GM23338 (cell line): ENCODE measurements around the gene KCNQ5. TPM values are rescaled to one million over a fixed set of nuclear protein-coding genes. Genes with fewer than 3 reads are reported as not detected.

Source experiments
- ATAC-seq: fragments of 200-7000 bp; cut with Tn5 transposase; 3 replicates; pipeline ENCODE4 v1.9.1; 2020
- DNase-seq: peaks from one replicate; pipeline ENCODE4 v3.0.0-alpha.2; 2015; ENCODE audit warnings: low spot score
- H2AFZ ChIP-seq: fragments of 200-600 bp; sonication (generic); 2 replicates; pipeline ENCODE4 v1.8.0; 2016; ENCODE audit warnings: antibody characterized with exemption, mild to moderate bottlenecking, moderate library complexity
- H3F3A ChIP-seq: fragments of 200-600 bp; sonication (generic); replicated peaks from 2 replicates; pipeline ENCODE4 v1.8.0; 2017; ENCODE audit warnings: antibody characterized with exemption, mixed run types, low read depth
- H3K27ac ChIP-seq: fragments of 200-600 bp; sonication (generic); 2 replicates; pipeline ENCODE4 v1.6.1; 2016; ENCODE audit warnings: low read depth
- H3K27me3 ChIP-seq: fragments of 200-600 bp; sonication (generic); 2 replicates; pipeline ENCODE4 v1.8.0; 2016; ENCODE audit warnings: mild to moderate bottlenecking, mixed run types, moderate library complexity; ENCODE audit not compliant: insufficient read depth
- H3K36me3 ChIP-seq: fragments of 200-600 bp; sonication (generic); 2 replicates; pipeline ENCODE4 v1.8.0; 2016; ENCODE audit warnings: mild to moderate bottlenecking; ENCODE audit not compliant: insufficient read depth
- H3K4me1 ChIP-seq: fragments of 200-600 bp; sonication (generic); 2 replicates; pipeline ENCODE4 v1.8.0; 2016; ENCODE audit warnings: mild to moderate bottlenecking, moderate library complexity; ENCODE audit not compliant: insufficient read depth
- H3K4me2 ChIP-seq: fragments of 200-600 bp; sonication (generic); 2 replicates; pipeline ENCODE4 v1.7.1; 2017; ENCODE audit warnings: mixed run types
- H3K4me3 ChIP-seq: fragments of 200-600 bp; sonication (generic); 2 replicates; pipeline ENCODE4 v1.6.1; 2016; ENCODE audit warnings: mixed run types
- H3K79me2 ChIP-seq: fragments of 200-600 bp; sonication (generic); replicated peaks from 2 replicates; pipeline ENCODE4 v1.8.0; 2017; ENCODE audit warnings: mild to moderate bottlenecking; ENCODE audit not compliant: insufficient read depth
- H3K9me2 ChIP-seq: fragments of 200-600 bp; sonication (generic); 2 replicates; pipeline ENCODE4 v1.8.0; 2017; ENCODE audit not compliant: insufficient read depth
- H4K20me1 ChIP-seq: fragments of 200-600 bp; sonication (generic); replicated peaks from 2 replicates; pipeline ENCODE4 v1.8.0; 2017; ENCODE audit warnings: mild to moderate bottlenecking; ENCODE audit not compliant: insufficient read depth
- H3K27ac Mint-ChIP-seq: 2 replicates; pipeline ENCODE4 v1.8.0; 2020; ENCODE audit warnings: inconsistent platforms, mild to moderate bottlenecking, moderate library complexity, mixed read lengths
- H3K27me3 Mint-ChIP-seq: 3 replicates; pipeline ENCODE4 v1.8.0; 2022; ENCODE audit warnings: low read depth, mild to moderate bottlenecking, moderate library complexity, mixed read lengths, inconsistent platforms; ENCODE audit not compliant: insufficient read depth, poor library complexity
- H3K36me3 Mint-ChIP-seq: 3 replicates; pipeline ENCODE4 v1.8.0; 2021; ENCODE audit warnings: low read depth, mild to moderate bottlenecking, inconsistent platforms, moderate library complexity, mixed read lengths
- H3K4me1 Mint-ChIP-seq: 3 replicates; pipeline ENCODE4 v1.8.0; 2020; ENCODE audit warnings: mild to moderate bottlenecking, inconsistent platforms, mixed read lengths
- H3K4me3 Mint-ChIP-seq: 3 replicates; pipeline ENCODE4 v1.8.0; 2021; ENCODE audit warnings: moderate library complexity, mild to moderate bottlenecking, inconsistent platforms, mixed read lengths
- H3K9me3 Mint-ChIP-seq: 3 replicates; pipeline ENCODE4 v1.8.0; 2020; ENCODE audit warnings: moderate library complexity, mild to moderate bottlenecking, inconsistent platforms, mixed read lengths
- CREB1 ChIP-seq: fragments of 250-450 bp; sonication (Bioruptor Pico); IDR thresholded peaks from 2 replicates; pipeline ENCODE4 v1.5.0; 2020; ENCODE audit warnings: low read depth, mild to moderate bottlenecking, moderate library complexity
- ETS1 ChIP-seq: IDR thresholded peaks from 2 replicates; pipeline ENCODE4 v1.6.1; 2016; ENCODE audit warnings: antibody characterized with exemption
- EZH2 ChIP-seq: fragments of 200-600 bp; sonication (generic); IDR thresholded peaks from one replicate; pipeline ENCODE4 v1.8.0; 2017; ENCODE audit warnings: antibody characterized with exemption, mild to moderate bottlenecking, low read depth; ENCODE audit not compliant: unreplicated experiment
- EZH2phosphoT487 ChIP-seq: fragments of 200-600 bp; sonication (generic); IDR thresholded peaks from one replicate; pipeline ENCODE4 v1.8.1; 2018; ENCODE audit warnings: antibody characterized with exemption; ENCODE audit not compliant: unreplicated experiment
- JUNB ChIP-seq: IDR thresholded peaks from one replicate; pipeline ENCODE4 v1.6.1; 2016; ENCODE audit warnings: antibody characterized with exemption; ENCODE audit not compliant: unreplicated experiment
- NANOG ChIP-seq: IDR thresholded peaks from 2 replicates; pipeline ENCODE4 v1.6.1; 2016; ENCODE audit warnings: antibody characterized with exemption, borderline replicate concordance
- POLR2AphosphoS5 ChIP-seq: IDR thresholded peaks from 2 replicates; pipeline ENCODE4 v1.6.1; 2016; ENCODE audit warnings: antibody characterized with exemption, low read depth
- STAT1 ChIP-seq: IDR thresholded peaks from one replicate; pipeline ENCODE4 v1.6.1; 2016; ENCODE audit warnings: antibody characterized with exemption; ENCODE audit not compliant: unreplicated experiment
- ZNF114 ChIP-seq: fragments of 250-450 bp; sonication (Bioruptor Pico); IDR thresholded peaks from 2 replicates; pipeline ENCODE4 v1.5.0; 2020; ENCODE audit warnings: mild to moderate bottlenecking, moderate library complexity
- ZNF331 ChIP-seq: fragments of 250-450 bp; sonication (Bioruptor Pico); IDR thresholded peaks from 2 replicates; pipeline ENCODE4 v1.5.0; 2020; ENCODE audit warnings: low read depth, mild to moderate bottlenecking, moderate library complexity
- polyA plus RNA-seq: library from polyadenylated mRNA; unstranded; fragments of >200 nt; fragmentation: Nextera tagmentation; extraction: Ambion mirVana; gene quantifications from 2 replicates; pipeline ENCODE4 v1.2.1, GENCODE V29; 2016
- total RNA-seq: library from RNA; depleted of rRNA; stranded (reverse); fragments of >200 nt; shearing (Covaris generic); gene quantifications from 2 replicates; pipeline ENCODE4 v1.2.3, GENCODE V29; 2014
- TF ChIP-seq, protein P1 (sequence below): fragments of 250-450 bp; sonication (Bioruptor Pico); IDR thresholded peaks from 2 replicates; pipeline ENCODE4 v1.5.0; 2020; ENCODE audit warnings: mild to moderate bottlenecking, moderate library complexity
- TF ChIP-seq, protein P2 (sequence below): IDR thresholded peaks from one replicate; pipeline ENCODE4 v1.6.1; 2018; ENCODE audit warnings: antibody characterized with exemption; ENCODE audit not compliant: unreplicated experiment
- TF ChIP-seq, protein P3 (sequence below), 2 experiments: fragments of 200-600 bp in 1 of 2; sonication (generic) in 1 of 2; conservative IDR thresholded peaks; 2 replicates each; pipeline versions ENCODE4 v1.5.1 to v1.6.1; 2016 to 2017; ENCODE audit warnings: antibody characterized with exemption in 2 of 2, low read depth in 2 of 2, mild to moderate bottlenecking in 2 of 2, moderate library complexity in 1 of 2

Gene KCNQ5
- total and polyA plus RNA-seq, 2 experiments from 2014 or later = 0.68 to 0.87 TPM

DNA sequence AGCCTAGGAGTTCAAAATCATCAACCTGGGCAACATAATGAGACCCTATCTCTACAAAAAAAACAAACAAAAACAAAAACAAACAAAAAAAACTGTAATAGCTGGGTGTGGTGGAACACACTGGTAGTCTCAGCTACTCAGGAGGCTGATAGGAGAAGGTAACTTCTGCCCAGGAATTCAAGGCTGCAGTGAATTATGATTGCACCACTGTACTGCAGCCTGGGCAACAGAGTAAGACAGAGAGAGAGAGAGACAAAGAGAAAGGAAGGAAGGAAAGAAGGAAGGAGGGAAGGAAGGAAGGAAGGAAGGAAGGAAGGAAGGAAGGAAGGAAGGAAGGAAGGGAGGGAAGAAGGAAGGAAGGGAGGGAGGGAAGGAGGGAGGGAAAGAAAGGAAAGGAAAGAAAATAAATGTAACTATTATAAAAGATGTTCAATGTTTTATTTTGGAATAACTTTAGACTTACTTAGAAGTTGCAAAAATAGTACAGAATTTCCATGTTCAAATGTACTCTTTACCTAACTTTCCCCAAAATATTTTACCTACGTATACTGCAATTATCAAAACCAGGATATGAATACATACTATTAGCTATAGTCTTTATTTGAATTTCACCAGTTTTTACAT is 428.2 kb downstream of the KCNQ5 start:
- Histone ChIP-seq H3K4me3 (no peak overlapping the region), H3K9me2 (no peaks in the 10 kb centered on the region), H3K4me2 (no peak overlapping the region), H4K20me1 (no peaks in the 10 kb centered on the region), H3K36me3 (no peaks in the 10 kb centered on the region), H3K27me3 (no peaks in the 10 kb centered on the region), H3K27ac (no peak overlapping the region), H3K4me1 (no peaks in the 10 kb centered on the region), H3K79me2 (no peaks in the 10 kb centered on the region), H3F3A (no peaks in the 10 kb centered on the region), H2AFZ (no peak overlapping the region)
- TF ChIP-seq ZNF331 (no peak), EZH2 (no peak), ZNF114 (no peak), ETS1 (no peak), JUNB (no peak), CREB1 (CRISPR knock-in tag) (no peak), STAT1 (no peak), EZH2phosphoT487 (no peak), NANOG (no peak), POLR2AphosphoS5 (no peak)
- TF ChIP-seq, protein P1, sequence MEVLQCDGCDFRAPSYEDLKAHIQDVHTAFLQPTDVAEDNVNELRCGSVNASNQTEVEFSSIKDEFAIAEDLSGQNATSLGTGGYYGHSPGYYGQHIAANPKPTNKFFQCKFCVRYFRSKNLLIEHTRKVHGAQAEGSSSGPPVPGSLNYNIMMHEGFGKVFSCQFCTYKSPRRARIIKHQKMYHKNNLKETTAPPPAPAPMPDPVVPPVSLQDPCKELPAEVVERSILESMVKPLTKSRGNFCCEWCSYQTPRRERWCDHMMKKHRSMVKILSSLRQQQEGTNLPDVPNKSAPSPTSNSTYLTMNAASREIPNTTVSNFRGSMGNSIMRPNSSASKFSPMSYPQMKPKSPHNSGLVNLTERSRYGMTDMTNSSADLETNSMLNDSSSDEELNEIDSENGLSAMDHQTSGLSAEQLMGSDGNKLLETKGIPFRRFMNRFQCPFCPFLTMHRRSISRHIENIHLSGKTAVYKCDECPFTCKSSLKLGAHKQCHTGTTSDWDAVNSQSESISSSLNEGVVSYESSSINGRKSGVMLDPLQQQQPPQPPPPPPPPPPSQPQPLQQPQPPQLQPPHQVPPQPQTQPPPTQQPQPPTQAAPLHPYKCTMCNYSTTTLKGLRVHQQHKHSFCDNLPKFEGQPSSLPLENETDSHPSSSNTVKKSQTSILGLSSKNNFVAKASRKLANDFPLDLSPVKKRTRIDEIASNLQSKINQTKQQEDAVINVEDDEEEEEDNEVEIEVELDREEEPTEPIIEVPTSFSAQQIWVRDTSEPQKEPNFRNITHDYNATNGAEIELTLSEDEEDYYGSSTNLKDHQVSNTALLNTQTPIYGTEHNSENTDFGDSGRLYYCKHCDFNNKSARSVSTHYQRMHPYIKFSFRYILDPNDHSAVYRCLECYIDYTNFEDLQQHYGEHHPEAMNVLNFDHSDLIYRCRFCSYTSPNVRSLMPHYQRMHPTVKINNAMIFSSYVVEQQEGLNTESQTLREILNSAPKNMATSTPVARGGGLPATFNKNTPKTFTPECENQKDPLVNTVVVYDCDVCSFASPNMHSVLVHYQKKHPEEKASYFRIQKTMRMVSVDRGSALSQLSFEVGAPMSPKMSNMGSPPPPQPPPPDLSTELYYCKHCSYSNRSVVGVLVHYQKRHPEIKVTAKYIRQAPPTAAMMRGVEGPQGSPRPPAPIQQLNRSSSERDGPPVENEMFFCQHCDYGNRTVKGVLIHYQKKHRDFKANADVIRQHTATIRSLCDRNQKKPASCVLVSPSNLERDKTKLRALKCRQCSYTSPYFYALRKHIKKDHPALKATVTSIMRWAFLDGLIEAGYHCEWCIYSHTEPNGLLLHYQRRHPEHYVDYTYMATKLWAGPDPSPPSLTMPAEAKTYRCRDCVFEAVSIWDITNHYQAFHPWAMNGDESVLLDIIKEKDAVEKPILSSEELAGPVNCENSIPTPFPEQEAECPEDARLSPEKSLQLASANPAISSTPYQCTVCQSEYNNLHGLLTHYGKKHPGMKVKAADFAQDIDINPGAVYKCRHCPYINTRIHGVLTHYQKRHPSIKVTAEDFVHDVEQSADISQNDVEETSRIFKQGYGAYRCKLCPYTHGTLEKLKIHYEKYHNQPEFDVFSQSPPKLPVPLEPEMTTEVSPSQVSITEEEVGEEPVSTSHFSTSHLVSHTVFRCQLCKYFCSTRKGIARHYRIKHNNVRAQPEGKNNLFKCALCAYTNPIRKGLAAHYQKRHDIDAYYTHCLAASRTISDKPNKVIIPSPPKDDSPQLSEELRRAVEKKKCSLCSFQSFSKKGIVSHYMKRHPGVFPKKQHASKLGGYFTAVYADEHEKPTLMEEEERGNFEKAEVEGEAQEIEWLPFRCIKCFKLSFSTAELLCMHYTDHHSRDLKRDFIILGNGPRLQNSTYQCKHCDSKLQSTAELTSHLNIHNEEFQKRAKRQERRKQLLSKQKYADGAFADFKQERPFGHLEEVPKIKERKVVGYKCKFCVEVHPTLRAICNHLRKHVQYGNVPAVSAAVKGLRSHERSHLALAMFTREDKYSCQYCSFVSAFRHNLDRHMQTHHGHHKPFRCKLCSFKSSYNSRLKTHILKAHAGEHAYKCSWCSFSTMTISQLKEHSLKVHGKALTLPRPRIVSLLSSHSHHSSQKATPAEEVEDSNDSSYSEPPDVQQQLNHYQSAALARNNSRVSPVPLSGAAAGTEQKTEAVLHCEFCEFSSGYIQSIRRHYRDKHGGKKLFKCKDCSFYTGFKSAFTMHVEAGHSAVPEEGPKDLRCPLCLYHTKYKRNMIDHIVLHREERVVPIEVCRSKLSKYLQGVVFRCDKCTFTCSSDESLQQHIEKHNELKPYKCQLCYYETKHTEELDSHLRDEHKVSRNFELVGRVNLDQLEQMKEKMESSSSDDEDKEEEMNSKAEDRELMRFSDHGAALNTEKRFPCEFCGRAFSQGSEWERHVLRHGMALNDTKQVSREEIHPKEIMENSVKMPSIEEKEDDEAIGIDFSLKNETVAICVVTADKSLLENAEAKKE (CRISPR knock-in tag) = no peak
- TF ChIP-seq, protein P2, sequence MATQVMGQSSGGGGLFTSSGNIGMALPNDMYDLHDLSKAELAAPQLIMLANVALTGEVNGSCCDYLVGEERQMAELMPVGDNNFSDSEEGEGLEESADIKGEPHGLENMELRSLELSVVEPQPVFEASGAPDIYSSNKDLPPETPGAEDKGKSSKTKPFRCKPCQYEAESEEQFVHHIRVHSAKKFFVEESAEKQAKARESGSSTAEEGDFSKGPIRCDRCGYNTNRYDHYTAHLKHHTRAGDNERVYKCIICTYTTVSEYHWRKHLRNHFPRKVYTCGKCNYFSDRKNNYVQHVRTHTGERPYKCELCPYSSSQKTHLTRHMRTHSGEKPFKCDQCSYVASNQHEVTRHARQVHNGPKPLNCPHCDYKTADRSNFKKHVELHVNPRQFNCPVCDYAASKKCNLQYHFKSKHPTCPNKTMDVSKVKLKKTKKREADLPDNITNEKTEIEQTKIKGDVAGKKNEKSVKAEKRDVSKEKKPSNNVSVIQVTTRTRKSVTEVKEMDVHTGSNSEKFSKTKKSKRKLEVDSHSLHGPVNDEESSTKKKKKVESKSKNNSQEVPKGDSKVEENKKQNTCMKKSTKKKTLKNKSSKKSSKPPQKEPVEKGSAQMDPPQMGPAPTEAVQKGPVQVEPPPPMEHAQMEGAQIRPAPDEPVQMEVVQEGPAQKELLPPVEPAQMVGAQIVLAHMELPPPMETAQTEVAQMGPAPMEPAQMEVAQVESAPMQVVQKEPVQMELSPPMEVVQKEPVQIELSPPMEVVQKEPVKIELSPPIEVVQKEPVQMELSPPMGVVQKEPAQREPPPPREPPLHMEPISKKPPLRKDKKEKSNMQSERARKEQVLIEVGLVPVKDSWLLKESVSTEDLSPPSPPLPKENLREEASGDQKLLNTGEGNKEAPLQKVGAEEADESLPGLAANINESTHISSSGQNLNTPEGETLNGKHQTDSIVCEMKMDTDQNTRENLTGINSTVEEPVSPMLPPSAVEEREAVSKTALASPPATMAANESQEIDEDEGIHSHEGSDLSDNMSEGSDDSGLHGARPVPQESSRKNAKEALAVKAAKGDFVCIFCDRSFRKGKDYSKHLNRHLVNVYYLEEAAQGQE = no peak
- TF ChIP-seq, protein P3, sequence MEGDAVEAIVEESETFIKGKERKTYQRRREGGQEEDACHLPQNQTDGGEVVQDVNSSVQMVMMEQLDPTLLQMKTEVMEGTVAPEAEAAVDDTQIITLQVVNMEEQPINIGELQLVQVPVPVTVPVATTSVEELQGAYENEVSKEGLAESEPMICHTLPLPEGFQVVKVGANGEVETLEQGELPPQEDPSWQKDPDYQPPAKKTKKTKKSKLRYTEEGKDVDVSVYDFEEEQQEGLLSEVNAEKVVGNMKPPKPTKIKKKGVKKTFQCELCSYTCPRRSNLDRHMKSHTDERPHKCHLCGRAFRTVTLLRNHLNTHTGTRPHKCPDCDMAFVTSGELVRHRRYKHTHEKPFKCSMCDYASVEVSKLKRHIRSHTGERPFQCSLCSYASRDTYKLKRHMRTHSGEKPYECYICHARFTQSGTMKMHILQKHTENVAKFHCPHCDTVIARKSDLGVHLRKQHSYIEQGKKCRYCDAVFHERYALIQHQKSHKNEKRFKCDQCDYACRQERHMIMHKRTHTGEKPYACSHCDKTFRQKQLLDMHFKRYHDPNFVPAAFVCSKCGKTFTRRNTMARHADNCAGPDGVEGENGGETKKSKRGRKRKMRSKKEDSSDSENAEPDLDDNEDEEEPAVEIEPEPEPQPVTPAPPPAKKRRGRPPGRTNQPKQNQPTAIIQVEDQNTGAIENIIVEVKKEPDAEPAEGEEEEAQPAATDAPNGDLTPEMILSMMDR (conservative IDR thresholded peaks at IDR 0.05; ENCODE audit: low read depth in 2 of 2) = no peak
- ATAC-seq (no peak), DNase-seq (no peak)
- H3K27me3 Mint-ChIP-seq = no peaks in the 10 kb centered on the region
- H3K9me3 Mint-ChIP-seq = no peaks in the 10 kb centered on the region
- no peak overlapping the region for H3K27ac Mint-ChIP-seq
- no peaks in the 10 kb centered on the region; the same call in 2 of the 3 replicates for H3K4me1 Mint-ChIP-seq
- H3K4me3 Mint-ChIP-seq = no peak overlapping the region
- H3K36me3 Mint-ChIP-seq = no peaks in the 10 kb centered on the region
